Measurements from ENCODE around the gene FLOT2.

DNA sequence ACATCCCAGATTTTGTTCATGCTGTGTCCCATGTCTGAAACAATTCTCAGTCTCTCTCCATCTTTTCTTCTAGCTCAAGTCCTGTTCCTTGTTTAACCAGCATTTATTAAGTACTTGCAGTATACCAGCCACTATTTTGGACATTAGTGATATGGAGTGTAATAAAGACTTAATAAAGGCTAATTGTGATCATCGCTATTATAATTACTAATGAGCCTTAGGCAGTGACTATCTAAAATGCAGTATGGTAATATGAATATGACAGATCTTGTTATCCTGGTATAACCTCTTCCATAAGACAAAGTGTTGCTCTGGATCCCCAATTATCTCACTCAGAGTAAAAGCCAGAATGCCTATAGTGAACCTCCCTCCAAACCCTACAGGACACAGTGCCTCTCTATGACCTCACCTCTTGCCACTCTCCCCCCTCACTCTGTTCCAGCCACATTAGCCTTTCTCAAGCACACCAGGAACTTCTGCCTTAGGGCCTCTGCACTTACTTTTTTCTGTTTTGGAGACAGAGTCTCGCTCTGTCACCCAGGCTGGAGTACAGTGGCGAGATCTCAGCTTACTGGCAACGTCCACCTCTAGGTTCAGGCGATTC, 1.8 kb upstream of the FLOT2 start:
- TF ChIP-seq POLR2AphosphoS5 (IDR thresholded peaks at IDR 0.05; ENCODE audit: insufficient read depth, low read depth, low read length) (no peak), POLR2A (IDR thresholded peaks at IDR 0.05; ENCODE audit: low read depth, low read length) (no peak), EZH2 (IDR thresholded peaks at IDR 0.05; ENCODE audit: borderline replicate concordance, low read depth, low read length, severe bottlenecking) (no peak), GATA2 (IDR thresholded peaks at IDR 0.05; ENCODE audit: insufficient read depth, insufficient read length, low read depth, low read length) (no peak), FOS (IDR thresholded peaks at IDR 0.05; ENCODE audit: borderline replicate concordance, insufficient read depth, low read length) (no peak), MYC (IDR thresholded peaks at IDR 0.05; ENCODE audit: low read depth, low read length) (no peak), MAX (IDR thresholded peaks at IDR 0.05; ENCODE audit: insufficient read depth, insufficient read length) (no peak), JUN (IDR thresholded peaks at IDR 0.05; ENCODE audit: borderline replicate concordance, insufficient read depth, insufficient read length, low read depth) (no peak)
- TF ChIP-seq, protein P1, sequence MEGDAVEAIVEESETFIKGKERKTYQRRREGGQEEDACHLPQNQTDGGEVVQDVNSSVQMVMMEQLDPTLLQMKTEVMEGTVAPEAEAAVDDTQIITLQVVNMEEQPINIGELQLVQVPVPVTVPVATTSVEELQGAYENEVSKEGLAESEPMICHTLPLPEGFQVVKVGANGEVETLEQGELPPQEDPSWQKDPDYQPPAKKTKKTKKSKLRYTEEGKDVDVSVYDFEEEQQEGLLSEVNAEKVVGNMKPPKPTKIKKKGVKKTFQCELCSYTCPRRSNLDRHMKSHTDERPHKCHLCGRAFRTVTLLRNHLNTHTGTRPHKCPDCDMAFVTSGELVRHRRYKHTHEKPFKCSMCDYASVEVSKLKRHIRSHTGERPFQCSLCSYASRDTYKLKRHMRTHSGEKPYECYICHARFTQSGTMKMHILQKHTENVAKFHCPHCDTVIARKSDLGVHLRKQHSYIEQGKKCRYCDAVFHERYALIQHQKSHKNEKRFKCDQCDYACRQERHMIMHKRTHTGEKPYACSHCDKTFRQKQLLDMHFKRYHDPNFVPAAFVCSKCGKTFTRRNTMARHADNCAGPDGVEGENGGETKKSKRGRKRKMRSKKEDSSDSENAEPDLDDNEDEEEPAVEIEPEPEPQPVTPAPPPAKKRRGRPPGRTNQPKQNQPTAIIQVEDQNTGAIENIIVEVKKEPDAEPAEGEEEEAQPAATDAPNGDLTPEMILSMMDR (IDR thresholded peaks at IDR 0.05; ENCODE audit: extremely low read depth in 1 of 2, insufficient read depth in 1 of 2, low read depth in 1 of 2, low read length in 2 of 2): no peak

Data from endothelial cell of umbilical vein (primary cell).